Glutamatergic neuron (in vitro differentiated cells): Measurements from ENCODE around the gene CCL27. TPM values are rescaled to one million over a fixed set of nuclear protein-coding genes. Genes with fewer than 3 reads are reported as not detected.

Experiments
- DNase-seq: peaks from one replicate; pipeline ENCODE4 v3.0.0; 2022
- H3K27ac Mint-ChIP-seq: one replicate; pipeline ENCODE4 v1.8.0; 2020; ENCODE audit warnings: mild to moderate bottlenecking, mixed read lengths, inconsistent platforms; ENCODE audit not compliant: unreplicated experiment
- H3K27me3 Mint-ChIP-seq: one replicate; pipeline ENCODE4 v1.8.0; 2020; ENCODE audit warnings: mild to moderate bottlenecking, moderate library complexity, mixed read lengths, inconsistent platforms; ENCODE audit not compliant: unreplicated experiment
- H3K36me3 Mint-ChIP-seq: one replicate; pipeline ENCODE4 v1.8.0; 2020; ENCODE audit warnings: mild to moderate bottlenecking, mixed read lengths, inconsistent platforms; ENCODE audit not compliant: unreplicated experiment
- H3K4me1 Mint-ChIP-seq: one replicate; pipeline ENCODE4 v1.8.0; 2020; ENCODE audit warnings: mild to moderate bottlenecking, low read depth, mixed read lengths, inconsistent platforms; ENCODE audit not compliant: unreplicated experiment
- H3K4me3 Mint-ChIP-seq: one replicate; pipeline ENCODE4 v1.8.0; 2020; ENCODE audit warnings: mild to moderate bottlenecking, mixed read lengths, inconsistent platforms; ENCODE audit not compliant: unreplicated experiment
- H3K9me3 Mint-ChIP-seq: one replicate; pipeline ENCODE4 v1.8.0; 2020; ENCODE audit warnings: mild to moderate bottlenecking, moderate library complexity, mixed read lengths, inconsistent platforms; ENCODE audit not compliant: unreplicated experiment
- total RNA-seq: library from RNA; stranded (reverse); fragmentation: NEBNext Ultra II Directional; extraction: Animal tissue kit (Norgen Biotek cat#: 25700); gene quantifications from one replicate; pipeline ENCODE4 v1.2.1, GENCODE V29; 2021; ENCODE audit not compliant: unreplicated experiment
- TF ChIP-seq, protein P1 (sequence below): fragments of 200-600 bp; sonication (generic); IDR thresholded peaks from one replicate; pipeline ENCODE4 v1.5.0; 2021; ENCODE audit not compliant: partially characterized antibody, unreplicated experiment

Gene CCL27
- total RNA-seq, 1 donor from 2014 or later: 1.7 TPM

DNA sequence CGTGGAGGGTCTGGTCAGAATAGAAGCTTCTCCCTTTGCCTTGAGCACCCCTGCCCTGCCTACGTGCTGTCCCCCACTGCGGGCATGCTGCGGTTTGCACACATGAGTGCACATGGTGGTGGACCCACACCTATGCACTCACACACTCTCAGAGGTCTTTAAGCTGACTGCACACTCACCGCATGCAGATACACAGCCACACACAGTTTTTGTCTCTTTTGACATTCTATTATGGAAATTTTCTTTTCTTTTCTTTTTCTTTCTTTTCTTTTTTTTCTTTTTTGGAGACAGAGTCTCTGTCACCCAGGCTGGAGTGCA, 33.0 kb downstream of the CCL27 start:
- Mint-ChIP-seq H3K4me1 (peaks cover 13% of the 10 kb centered on the region), H3K27me3 (peaks cover 40% of the 10 kb centered on the region), H3K27ac (no peak overlapping the region), H3K4me3 (peak overlapping the region; percentile 83), H3K9me3 (peaks cover 11% of the 10 kb centered on the region), H3K36me3 (peaks cover 6% of the 10 kb centered on the region)
- no peak for DNase-seq
- TF ChIP-seq, protein P1, sequence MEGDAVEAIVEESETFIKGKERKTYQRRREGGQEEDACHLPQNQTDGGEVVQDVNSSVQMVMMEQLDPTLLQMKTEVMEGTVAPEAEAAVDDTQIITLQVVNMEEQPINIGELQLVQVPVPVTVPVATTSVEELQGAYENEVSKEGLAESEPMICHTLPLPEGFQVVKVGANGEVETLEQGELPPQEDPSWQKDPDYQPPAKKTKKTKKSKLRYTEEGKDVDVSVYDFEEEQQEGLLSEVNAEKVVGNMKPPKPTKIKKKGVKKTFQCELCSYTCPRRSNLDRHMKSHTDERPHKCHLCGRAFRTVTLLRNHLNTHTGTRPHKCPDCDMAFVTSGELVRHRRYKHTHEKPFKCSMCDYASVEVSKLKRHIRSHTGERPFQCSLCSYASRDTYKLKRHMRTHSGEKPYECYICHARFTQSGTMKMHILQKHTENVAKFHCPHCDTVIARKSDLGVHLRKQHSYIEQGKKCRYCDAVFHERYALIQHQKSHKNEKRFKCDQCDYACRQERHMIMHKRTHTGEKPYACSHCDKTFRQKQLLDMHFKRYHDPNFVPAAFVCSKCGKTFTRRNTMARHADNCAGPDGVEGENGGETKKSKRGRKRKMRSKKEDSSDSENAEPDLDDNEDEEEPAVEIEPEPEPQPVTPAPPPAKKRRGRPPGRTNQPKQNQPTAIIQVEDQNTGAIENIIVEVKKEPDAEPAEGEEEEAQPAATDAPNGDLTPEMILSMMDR: no peak

DNA sequence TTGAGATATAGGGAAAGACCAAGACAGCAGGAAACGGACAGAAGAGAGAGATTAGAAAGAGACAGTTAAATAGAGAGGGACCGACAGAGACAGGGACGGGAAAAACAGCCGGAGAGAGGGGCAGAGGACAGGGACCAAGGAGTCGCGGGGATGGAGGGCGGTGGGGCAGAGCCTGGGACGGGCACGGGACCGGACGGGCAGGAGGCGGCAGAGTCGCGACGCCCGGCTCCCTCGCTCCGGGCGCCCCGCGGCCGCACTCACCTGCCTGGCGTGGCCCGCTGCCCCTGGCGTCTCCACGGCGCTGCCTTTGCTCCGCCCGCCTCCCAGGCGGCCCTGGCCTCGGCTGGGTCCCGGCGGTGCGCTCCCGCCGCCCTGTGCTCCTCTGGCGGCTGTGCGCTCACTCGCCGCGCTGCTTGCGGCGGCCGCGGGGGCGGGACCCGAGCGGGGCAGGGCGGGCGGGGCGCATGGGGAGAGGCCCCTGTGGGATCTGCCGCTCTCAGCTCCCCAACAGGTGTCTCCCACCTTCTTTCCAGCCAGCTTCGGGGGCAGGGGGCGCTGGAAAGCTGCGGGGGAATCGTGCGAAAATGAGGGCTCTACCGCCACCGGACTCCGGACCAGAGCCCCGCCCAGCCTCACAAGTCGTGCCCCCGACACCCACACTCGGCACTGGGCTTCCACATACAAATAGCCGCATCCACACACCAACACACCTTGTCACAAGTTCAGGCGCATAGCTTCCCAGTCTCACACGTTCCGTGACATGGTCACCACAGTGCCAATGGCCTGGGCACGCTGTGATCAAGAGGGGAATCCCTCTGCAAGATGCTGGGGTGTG, 33.6 kb downstream of the CCL27 start, which contains the start of gene ARID3C:
Gene ARID3C (minus strand): TSS at position 411 of the 835 bp plus-strand sequence. CDS start 1,052 bp downstream, outside the sequence.
- Mint-ChIP-seq H3K27ac (no peak within 1 kb of the TSS), H3K4me1 (peaks cover 8% of the 10 kb centered on the region), H3K4me3 (peak within 1 kb of the TSS; percentile 95), H3K27me3 (peaks cover 45% of the 10 kb centered on the region), H3K9me3 (peaks cover 11% of the 10 kb centered on the region), H3K36me3 (peaks cover 6% of the 10 kb centered on the region)
- peak; percentile 62 for DNase-seq
- TF ChIP-seq, protein P1: no peak

DNA sequence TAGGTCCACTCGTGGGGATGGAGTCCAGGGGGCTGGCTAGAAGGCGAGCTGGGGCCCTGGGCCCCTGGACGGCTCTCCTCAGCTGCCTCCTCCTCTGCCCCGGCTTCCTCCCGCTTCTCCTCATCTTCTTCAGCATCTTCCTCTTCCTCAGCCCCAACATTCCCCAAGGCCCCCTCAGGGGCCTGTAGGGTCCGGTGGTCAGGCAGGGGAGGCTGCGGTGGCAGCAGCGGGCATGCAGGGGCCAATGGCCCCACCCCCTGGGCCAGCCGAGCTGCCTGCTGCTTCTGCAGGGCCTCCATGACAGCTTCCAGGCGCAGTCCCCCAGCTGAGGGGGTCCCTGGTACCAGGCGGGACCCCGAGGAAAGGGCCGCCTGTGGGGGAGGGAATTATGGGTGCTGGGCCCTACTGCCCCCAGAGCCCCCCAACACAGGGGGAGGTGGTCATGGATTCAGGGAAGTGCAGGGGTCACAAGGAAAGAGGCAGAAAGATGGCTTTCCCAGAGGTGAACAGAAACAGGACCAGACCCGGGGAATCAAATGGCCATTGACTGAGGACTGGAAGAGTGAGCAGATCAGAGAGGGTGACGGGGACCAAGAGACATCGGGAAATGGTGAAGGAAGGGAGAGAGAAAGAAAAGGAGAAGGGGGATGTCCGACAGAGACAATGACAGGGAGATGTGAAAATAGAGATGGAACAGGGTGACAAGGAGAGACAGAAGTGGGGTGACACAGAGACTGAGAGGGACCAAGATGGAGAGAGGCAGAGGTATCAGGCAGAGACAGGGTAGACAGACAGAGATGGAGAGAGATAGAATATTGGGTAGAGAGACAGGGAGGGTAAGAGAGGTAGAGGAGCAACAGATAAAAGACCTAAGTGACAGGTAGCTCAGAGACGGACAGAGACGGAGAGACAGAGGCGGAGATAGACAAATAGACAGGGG, 34.5 kb downstream of the CCL27 start:
- H3K4me1 Mint-ChIP-seq: peaks cover 6% of the 10 kb centered on the region
- H3K27ac Mint-ChIP-seq: no peak overlapping the region
- peak overlapping the region; percentile 95 for H3K4me3 Mint-ChIP-seq
- TF ChIP-seq, protein P1: no peak
- H3K36me3 Mint-ChIP-seq: peaks cover 6% of the 10 kb centered on the region
- DNase-seq: no peak
- peaks cover 11% of the 10 kb centered on the region for H3K9me3 Mint-ChIP-seq
- peaks cover 48% of the 10 kb centered on the region for H3K27me3 Mint-ChIP-seq

DNA sequence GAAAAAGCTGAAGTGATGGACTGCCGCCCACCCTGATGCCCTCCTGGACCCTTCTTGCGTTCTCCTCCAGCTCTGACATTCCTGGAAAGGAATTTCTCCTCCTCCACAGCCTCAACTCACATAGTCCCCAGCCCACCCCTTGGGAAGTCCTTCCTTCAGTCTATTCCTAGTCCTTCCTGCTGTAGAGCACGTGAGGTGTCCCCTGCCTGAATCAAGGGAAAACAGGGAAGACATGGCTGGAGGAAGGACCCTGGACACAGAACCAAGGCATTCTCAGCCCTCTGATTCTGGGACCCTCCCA, 37.3 kb downstream of the CCL27 start:
- H3K27me3 Mint-ChIP-seq: peaks cover 39% of the 10 kb centered on the region
- peaks cover 6% of the 10 kb centered on the region for H3K36me3 Mint-ChIP-seq
- no peak overlapping the region for H3K27ac Mint-ChIP-seq
- peaks cover 13% of the 10 kb centered on the region for H3K9me3 Mint-ChIP-seq
- peaks cover 8% of the 10 kb centered on the region for H3K4me1 Mint-ChIP-seq
- TF ChIP-seq, protein P1: no peak
- H3K4me3 Mint-ChIP-seq: peak overlapping the region; percentile 28
- no peak for DNase-seq
